Colon (tissue), 2 donors: ENCODE measurements around the gene FAT4.

Source experiments
- FAIRE-seq: peaks from 2 replicates; lab custom pipeline; 2012; peaks lifted over from hg19 to GRCh38; lab: Jason Lieb, UNC
- donor health status: control.
- donor health status: control.

Gene FAT4

GRCh38 chr4:125317525-125317877 is 2.7 kb downstream of the FAT4 start:
- no peak for FAIRE-seq

GRCh38 chr4:125319311-125319710 is 4.6 kb downstream of the FAT4 start:
- no peak for FAIRE-seq

GRCh38 chr4:125321709-125322365 is 7.1 kb downstream of the FAT4 start:
- no peak for FAIRE-seq

- FAIRE-seq, result no peak
Measured at GRCh38 chr4:125322366-125322730, 7.6 kb downstream of the FAT4 start.

GRCh38 chr4:125323654-125324053 is 8.9 kb downstream of the FAT4 start:
- FAIRE-seq, result no peak

- no peak for FAIRE-seq
Measured at GRCh38 chr4:125325733-125326132, 11.0 kb downstream of the FAT4 start.

- no peak for FAIRE-seq
Measured at GRCh38 chr4:125331116-125331515, 16.4 kb downstream of the FAT4 start.

DNA sequence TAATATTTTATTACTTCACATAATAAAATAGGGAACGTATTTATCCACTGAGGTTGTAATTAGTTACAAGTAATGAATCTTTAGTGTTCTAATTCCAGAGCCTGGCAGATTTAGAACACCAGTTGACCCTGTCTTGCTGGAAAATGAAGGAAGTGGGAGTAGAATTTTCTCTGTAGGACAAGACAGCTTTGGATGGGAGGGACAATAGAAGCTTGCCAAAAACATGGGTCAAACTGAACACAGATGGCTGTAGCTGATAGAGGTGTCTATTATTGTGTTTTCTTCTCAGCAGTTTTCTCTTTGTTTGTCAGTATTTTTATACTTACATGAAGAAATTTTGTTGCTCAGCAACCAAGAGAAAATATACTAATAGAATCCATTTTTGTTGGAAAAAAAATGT is 20.2 kb downstream of the FAT4 start:
- FAIRE-seq, result no peak

GRCh38 chr4:125338814-125339213 is 24.1 kb downstream of the FAT4 start:
- FAIRE-seq, result no peak

DNA sequence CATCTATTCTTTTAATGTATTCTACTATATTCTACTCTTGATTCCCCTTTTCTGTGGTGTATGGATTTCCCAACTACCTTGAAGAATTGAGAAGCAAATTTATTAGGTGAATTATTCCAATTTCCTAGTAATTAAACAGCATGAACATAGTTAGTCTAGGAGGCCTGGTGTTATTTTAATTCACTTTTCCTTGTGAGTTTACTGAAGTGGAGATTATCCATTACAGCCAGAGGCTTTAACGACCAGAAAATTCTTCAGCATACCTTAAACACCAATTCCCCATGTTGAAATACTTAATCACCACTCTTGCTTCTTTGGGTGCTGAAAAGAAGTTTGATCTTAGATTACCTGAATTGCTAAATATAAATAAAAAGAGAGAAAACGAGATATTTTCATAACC is 29.4 kb downstream of the FAT4 start:
- no peak for FAIRE-seq

DNA sequence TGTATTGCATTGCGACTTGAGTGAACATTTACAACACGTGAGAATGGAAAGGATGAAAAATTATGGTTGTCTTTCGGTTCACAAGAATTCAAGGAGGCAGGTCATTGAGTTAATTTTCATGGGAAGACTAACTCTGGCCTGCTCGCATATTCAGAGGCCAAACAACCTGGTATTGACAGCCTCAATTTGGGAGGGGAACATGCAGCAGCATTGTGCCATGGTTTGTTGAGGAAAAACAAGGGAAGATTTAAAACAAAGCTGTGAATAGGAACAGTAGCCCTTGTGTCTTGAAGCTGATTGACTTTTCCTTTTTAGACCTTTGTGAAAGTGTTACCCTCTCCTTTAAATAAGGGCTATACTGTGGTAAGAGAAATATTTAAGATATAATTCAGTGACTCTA is 31.9 kb downstream of the FAT4 start:
- FAIRE-seq, result no peak

- no peak for FAIRE-seq
Measured at GRCh38 chr4:125350470-125351135, 35.8 kb downstream of the FAT4 start.

DNA sequence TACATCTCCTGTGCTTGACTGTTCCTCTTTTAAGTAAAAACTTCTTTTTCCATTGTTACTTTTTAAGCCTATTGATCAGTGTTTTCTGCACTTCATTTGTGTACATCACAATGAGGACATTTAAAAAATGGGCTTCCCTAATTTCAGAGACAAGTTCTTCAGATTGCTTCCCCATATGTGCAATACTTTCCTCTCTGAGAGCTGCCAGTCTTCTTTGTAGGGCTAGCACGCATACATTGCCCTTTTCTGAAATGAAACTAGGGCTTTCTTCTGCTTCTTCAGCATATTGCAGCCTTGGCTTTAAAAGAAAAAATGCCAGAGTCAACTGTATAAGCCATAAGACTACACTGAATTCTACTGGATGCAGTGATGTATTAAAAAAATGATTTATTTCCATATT is 37.8 kb downstream of the FAT4 start:
- no peak for FAIRE-seq

GRCh38 chr4:125353131-125353530 is 38.4 kb downstream of the FAT4 start:
- no peak for FAIRE-seq

DNA sequence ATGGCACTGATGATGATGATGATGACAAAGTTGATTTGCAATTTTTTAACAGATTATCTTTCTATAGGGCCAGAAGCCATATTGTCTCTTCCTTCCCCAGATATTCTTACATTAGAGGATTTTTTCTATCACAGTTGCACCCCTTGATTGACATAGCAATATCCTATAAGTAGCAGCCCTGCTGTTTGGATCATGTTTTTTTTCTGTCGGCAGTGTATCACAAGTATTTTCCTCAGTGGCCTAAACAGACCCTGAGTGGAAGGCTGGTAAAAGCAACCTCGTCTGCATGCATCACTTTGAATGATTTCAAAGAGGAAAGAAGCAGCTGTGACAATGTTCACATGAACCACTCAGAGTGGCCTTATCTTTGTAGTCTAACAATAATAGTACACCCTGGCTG is 41.0 kb downstream of the FAT4 start:
- FAIRE-seq, result no peak

DNA sequence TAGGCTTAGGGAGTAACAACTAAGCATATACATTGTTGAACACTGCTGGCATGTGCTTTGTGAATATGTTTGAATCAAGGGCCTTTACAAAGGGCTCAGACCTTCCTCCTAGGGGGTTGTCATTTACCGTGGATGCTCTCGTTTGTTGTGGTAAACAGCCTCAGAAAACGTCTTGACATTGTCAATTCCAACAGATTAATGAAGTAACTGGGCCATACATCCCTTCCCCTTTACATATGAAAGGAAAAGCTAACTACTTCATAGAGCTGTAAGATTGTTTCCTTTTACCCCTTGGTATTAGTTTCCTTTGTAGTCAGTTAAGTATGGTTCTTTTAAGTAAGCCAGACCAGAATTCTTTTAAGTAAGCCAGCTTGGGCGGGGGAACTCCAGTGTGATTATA is 42.9 kb downstream of the FAT4 start:
- FAIRE-seq, result no peak

DNA sequence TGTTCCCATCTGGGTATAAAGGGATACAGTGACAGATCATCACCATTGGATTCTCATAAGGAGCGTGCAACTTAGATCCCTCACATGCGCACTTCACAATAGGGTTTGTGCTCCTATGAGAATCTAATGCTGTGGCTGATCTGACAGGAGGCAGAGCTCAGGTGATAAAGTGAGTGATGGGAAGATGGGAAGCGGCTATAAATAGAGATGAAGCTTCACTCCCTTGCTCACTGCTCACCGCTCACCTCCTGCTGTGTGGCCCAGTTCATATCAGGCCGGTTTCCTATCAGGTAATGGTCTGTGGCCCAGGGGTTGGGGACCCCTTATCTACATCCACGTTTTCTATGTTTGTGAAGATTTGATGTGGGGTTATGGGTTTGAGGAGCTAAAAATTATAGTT is 43.7 kb downstream of the FAT4 start:
- no peak for FAIRE-seq

- no peak for FAIRE-seq
Measured at GRCh38 chr4:125359363-125359762, 44.6 kb downstream of the FAT4 start.

DNA sequence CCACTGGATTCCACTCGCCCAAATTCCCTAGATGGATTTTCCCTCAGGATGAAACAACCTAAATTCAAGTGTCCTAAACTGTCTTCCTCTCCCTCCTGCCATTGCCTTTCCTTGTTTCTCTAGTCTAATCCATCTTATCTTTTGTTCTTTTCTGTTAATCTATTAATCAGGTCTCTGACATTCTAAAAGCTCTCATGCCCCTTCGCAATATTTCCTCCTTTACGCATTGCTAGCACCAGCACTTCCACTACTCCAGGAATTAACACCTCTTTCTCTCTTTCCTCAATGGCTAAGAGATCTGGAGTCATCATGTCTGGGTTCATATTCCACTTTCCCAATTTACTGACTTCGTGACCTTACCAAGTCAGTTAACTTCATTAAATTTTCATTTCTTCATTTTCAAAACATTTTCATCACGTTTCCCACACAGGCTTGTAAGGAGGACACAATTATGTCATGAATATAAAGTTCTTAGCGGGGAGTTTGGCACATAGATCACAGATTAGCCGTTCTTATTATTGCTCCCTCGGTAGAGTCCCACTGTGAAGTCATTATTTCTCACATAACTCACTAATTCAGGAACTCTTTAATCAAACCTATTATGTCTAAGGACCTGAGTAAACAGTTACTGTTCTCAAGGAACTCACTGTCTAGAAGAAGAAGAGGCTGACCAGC is 45.3 kb downstream of the FAT4 start:
- no peak for FAIRE-seq

- FAIRE-seq, result peak; percentile 96
Measured at GRCh38 chr4:125360727-125361126, 46.0 kb downstream of the FAT4 start.
